Omental fat pad (tissue), 4 donors: ENCODE measurements around the gene SLC25A1. TPM values are rescaled to one million over a fixed set of nuclear protein-coding genes. Genes with fewer than 3 reads are reported as not detected.

Experiments used
- ATAC-seq: fragments of 150-250 bp; one replicate; pipeline ENCODE4 v1.9.1; 2016; ENCODE audit warnings: mild to moderate bottlenecking, moderate library complexity; ENCODE audit not compliant: low FRiP score
- DNase-seq: peaks from one replicate; pipeline ENCODE4 v3.0.0-alpha.2; 2019; ENCODE audit warnings: low spot score
- total RNA-seq, 4 donors: library from RNA; depleted of rRNA; stranded (reverse); fragments of >200 nt; gene quantifications; one replicate each; pipeline ENCODE4 v1.1.0, GENCODE V29; 2016
- TF ChIP-seq, protein P1 (sequence below), 3 donors: fragments of 450-650 bp; IDR thresholded peaks; one replicate each; pipeline ENCODE4 v1.5.1; 2016 to 2017; ENCODE audit warnings: antibody characterized with exemption in 3 of 3, mild to moderate bottlenecking in 3 of 3, moderate library complexity in 2 of 3

Gene SLC25A1
- total RNA-seq, 4 donors from 2014 or later = 76.4 to 135 (median 97.4) TPM

DNA sequence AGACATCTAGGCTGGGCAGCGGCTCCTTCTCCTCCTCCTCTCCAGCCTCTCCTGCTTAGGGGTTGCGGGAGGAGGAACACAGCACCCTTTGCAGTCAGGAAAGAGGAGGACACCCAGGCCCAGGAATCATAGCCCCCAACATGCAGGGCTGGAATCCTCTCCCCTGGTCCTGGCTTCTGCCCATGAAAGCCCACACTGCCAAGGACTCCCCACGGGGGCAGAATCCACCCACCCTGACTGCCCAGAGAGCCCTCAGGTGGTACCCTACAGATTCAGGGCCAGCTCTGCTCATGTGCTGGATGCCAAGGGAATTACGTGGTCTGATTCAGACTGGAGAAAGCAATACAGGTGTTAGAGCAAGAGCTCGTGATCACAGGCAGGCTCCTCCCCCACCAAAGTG lies 38.6 kb downstream of the SLC25A1 start:
- no peak for DNase-seq
- TF ChIP-seq, protein P1, sequence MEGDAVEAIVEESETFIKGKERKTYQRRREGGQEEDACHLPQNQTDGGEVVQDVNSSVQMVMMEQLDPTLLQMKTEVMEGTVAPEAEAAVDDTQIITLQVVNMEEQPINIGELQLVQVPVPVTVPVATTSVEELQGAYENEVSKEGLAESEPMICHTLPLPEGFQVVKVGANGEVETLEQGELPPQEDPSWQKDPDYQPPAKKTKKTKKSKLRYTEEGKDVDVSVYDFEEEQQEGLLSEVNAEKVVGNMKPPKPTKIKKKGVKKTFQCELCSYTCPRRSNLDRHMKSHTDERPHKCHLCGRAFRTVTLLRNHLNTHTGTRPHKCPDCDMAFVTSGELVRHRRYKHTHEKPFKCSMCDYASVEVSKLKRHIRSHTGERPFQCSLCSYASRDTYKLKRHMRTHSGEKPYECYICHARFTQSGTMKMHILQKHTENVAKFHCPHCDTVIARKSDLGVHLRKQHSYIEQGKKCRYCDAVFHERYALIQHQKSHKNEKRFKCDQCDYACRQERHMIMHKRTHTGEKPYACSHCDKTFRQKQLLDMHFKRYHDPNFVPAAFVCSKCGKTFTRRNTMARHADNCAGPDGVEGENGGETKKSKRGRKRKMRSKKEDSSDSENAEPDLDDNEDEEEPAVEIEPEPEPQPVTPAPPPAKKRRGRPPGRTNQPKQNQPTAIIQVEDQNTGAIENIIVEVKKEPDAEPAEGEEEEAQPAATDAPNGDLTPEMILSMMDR (IDR thresholded peaks at IDR 0.05) = no peak
- ATAC-seq = no peak

DNA sequence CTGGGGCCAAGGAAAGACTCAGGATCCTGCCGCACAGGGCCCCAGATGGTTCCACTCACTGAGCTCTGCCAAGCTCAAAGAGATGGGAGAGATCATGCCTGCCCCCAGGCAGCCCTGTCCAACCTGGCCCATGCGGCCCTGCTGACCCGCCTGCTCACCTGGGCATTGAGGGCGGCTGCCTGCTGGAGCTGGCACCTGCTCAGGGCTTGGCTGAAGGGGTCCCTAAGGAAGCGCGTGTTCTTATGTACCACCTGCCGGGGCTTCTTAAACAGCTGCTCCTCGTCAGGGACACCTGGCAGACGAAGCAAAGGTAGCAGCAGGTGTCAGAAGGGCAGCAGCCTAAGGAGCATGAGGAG lies 39.6 kb downstream of the SLC25A1 start:
- TF ChIP-seq, protein P1 (IDR thresholded peaks at IDR 0.05) = no peak
- DNase-seq = no peak
- ATAC-seq = no peak

DNA sequence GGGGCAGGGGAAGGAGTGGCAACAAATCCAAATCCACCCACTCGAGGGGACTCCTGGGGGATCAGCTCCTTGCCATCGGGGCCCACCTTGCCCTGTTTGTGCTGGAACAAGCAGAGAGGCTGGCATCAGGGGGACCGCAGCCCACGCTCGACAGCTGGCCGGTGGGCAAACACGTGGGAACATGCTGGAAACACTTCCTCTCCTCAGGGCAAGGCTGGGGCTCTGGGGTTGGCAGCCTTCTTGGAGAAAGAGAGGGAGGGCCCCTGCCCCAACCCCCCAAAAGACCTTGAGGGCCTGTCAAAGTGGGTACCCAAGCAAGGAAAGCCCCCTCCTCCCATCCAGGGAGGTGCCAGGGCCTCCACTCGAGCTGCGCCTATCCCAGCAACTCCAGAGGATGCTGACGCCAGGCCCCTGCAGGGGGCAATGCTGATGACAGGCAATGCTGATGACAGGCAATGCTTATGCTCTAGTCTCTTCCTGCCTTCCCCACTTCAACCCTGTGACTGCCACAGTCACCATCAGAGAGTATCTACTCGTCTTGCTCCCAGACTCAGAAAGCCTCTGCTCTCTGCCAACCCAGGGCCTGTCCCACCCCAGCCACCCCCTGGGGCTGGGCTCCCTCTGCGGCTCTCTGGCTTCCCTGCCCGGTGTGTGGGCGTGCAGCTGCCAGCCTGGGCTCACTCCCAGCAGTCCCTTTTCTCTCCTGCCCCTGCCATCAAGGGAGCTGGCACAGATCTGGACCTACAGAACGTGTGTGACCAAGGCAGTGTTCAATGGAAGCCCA lies 40.1 kb downstream of the SLC25A1 start:
- DNase-seq (no peak), ATAC-seq (no peak)
- TF ChIP-seq, protein P1 (IDR thresholded peaks at IDR 0.05) = no peak

DNA sequence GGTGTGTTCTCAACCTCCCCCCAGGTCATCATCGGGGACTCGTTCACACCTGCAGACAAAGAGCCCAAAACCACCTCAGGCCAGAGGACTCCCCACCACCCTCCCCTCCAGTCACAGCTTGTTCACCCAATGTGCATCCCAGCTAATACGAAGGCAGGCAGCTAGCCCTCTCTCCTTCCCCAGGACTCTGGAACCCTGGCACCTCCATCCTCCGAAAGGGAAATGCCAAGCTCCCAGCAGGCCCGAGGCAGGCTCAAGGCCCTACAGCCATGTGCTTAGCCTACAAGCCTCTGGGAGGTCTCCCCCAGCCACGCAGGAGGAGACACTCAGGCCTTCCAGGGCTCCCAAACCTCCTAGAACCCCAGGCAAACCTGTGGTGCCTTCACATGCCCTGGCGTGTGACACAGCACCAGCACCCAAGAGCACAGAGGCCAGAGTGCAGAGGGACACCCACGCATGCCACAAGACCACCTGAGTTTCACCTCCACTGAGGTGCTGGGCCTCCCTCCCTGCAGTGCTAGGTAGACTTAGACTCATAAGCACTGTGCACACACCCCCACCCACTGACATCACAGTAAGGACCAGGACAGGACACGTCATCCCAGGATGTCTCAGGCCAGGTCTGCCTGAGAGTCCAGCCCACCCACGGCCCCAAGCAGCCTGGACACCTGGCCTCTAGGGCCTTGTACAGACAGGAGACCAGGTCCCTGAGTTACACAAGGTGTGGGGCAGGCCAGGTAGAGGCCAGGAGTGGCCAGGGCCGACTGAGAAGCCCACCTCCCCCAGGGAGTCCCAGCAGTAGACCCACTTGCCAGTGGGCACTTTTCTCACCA lies 40.9 kb downstream of the SLC25A1 start:
- ATAC-seq (no peak), DNase-seq (no peak)
- TF ChIP-seq, protein P1 (IDR thresholded peaks at IDR 0.05) = no peak

DNA sequence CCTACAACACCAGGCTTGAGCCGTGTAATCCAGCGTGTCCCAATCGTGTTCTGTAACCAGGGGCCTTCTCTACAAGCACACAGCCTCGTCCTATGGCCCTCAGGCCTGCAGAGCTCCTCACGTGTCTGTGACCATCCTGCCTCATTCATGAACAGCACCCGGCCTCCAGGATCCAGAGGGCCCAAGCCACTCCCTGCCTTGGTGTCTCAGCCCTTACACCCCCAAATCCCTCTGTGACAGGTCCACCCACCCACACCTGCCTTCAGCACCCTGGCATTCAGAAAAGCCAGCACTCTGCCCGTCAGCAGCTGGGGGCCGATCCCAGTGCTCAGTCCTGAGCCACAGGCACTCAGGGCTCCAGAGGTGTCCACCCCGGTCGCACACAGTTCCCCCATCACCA lies 41.6 kb downstream of the SLC25A1 start:
- TF ChIP-seq, protein P1 (IDR thresholded peaks at IDR 0.05) = no peak
- ATAC-seq (no peak), DNase-seq (no peak)

DNA sequence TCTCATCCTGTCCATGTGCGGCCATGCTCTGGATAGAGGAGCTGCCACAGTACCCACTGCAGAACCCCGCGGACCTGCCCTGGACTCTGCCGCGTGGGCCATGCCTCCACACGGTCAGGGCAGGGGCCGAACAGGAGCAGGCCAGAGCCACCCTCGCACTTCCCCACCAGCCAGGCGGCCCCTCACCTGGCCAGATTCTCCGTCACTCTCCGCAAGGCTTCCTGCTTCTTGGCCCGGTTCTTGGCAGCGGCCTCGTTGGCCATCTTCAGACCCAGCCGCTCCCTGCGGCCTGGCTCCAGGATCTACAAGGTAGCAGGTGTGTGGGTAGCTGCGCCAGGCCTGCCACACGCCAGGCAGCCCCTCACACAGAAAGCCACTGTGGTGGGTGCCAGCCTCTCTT lies 43.7 kb downstream of the SLC25A1 start:
- ATAC-seq = no peak
- DNase-seq = no peak
- TF ChIP-seq, protein P1 (IDR thresholded peaks at IDR 0.05) = no peak
